Retinal pigment epithelial cell (primary cell): Measurements from ENCODE around the gene ANKRD11.

Experiments used
- DNase-seq: peaks from one replicate; pipeline ENCODE4 v3.0.0-alpha.2; 2010; ENCODE audit warnings: low read depth
- H3K4me3 ChIP-seq: 2 replicates; pipeline ENCODE4 v1.5.1; 2011; ENCODE audit warnings: mild to moderate bottlenecking, low read length, control low read depth, moderate library complexity
- CTCF ChIP-seq: conservative IDR thresholded peaks from 2 replicates; pipeline ENCODE4 v1.5.1; 2011; ENCODE audit warnings: low read depth, low read length, control low read depth, inconsistent platforms

ANKRD11 gene

GRCh38 chr16:89323120-89323960 lies 167.0 kb downstream of the ANKRD11 start:
- H3K4me3 ChIP-seq = no peak overlapping the region
- TF ChIP-seq CTCF = no peak
- DNase-seq = no peak

- DNase-seq = no peak
- H3K4me3 ChIP-seq = no peak overlapping the region
- TF ChIP-seq CTCF = no peak
Observed at GRCh38 chr16:89322321-89323119, 167.8 kb downstream of the ANKRD11 start.

GRCh38 chr16:89320782-89321501 lies 169.4 kb downstream of the ANKRD11 start:
- no peak for DNase-seq
- H3K4me3 ChIP-seq = no peak overlapping the region
- TF ChIP-seq CTCF = no peak

- DNase-seq = no peak
- no peak for TF ChIP-seq CTCF
- peak overlapping the region; percentile 9 for H3K4me3 ChIP-seq
Observed at GRCh38 chr16:89319886-89320781, 170.2 kb downstream of the ANKRD11 start.

GRCh38 chr16:89319631-89319885 lies 170.8 kb downstream of the ANKRD11 start:
- no peak for DNase-seq
- no peak for TF ChIP-seq CTCF
- H3K4me3 ChIP-seq = peak overlapping the region; percentile 9

GRCh38 chr16:89318871-89319630 lies 171.3 kb downstream of the ANKRD11 start:
- TF ChIP-seq CTCF = no peak
- H3K4me3 ChIP-seq = no peak overlapping the region
- no peak for DNase-seq
